Transverse colon (tissue), 4 donors: Measurements from ENCODE around the gene PSMD11. TPM values are rescaled to one million over a fixed set of nuclear protein-coding genes. Genes with fewer than 3 reads are reported as not detected.

Experiments
- DNase-seq: peaks from one replicate; pipeline ENCODE4 v3.0.0-alpha.2; 2019
- H3K27ac ChIP-seq, 4 donors: fragments of 200-600 bp; sonication (generic); 2 replicates each; pipeline ENCODE4 v1.5.1; 2016 to 2018; ENCODE audit warnings: inconsistent platforms in 4 of 4
- H3K27me3 ChIP-seq: fragments of 200-600 bp; sonication (generic); 2 replicates; pipeline ENCODE4 v1.5.1; 2017; ENCODE audit warnings: inconsistent platforms
- H3K36me3 ChIP-seq, 4 donors: fragments of 200-600 bp; sonication (generic); 2 replicates each; pipeline ENCODE4 v1.5.1; 2017 to 2019; ENCODE audit warnings: inconsistent platforms in 4 of 4
- H3K4me1 ChIP-seq, 4 donors: fragments of 200-600 bp; sonication (generic); 2 replicates each; pipeline ENCODE4 v1.5.1; 2017 to 2020; ENCODE audit warnings: inconsistent platforms in 4 of 4
- H3K4me3 ChIP-seq, 4 donors: fragments of 200-600 bp; sonication (generic); 1 replicate in 1 of 4; 2 replicates in 3 of 4; pipeline versions ENCODE4 v1.5.1 to v1.6.1; 2017 to 2019; ENCODE audit warnings: inconsistent platforms in 4 of 4
- H3K9me3 ChIP-seq, 2 donors: fragments of 200-600 bp; sonication (generic); 2 replicates each; pipeline ENCODE4 v1.5.1; 2017 to 2019; ENCODE audit warnings: inconsistent platforms in 2 of 2
- CTCF ChIP-seq, 5 experiments: fragments of 200-600 bp in 3 of 5; fragments of 450-650 bp in 2 of 5; sonication (generic) in 3 of 5; IDR thresholded peaks; 1 replicate in 2 of 5; 2 replicates in 3 of 5; pipeline ENCODE4 v1.5.1; 2016 to 2017; ENCODE audit warnings: antibody characterized with exemption in 5 of 5, inconsistent platforms in 3 of 5, mild to moderate bottlenecking in 2 of 5, moderate library complexity in 1 of 5
- EP300 ChIP-seq: sonication (generic); formaldehyde crosslinking; IDR thresholded peaks from one replicate; pipeline ENCODE4 v1.6.1; 2017; ENCODE audit warnings: antibody characterized with exemption, low read depth
- POLR2A ChIP-seq: fragments of 450-650 bp; IDR thresholded peaks from one replicate; pipeline ENCODE4 v1.6.1; 2016; ENCODE audit warnings: antibody characterized with exemption, mild to moderate bottlenecking, moderate library complexity
- POLR2AphosphoS5 ChIP-seq, 3 donors: sonication (generic); formaldehyde crosslinking; IDR thresholded peaks; one replicate each; pipeline ENCODE4 v1.6.1; 2016; ENCODE audit warnings: antibody characterized with exemption in 3 of 3
- WGBS, 2 donors: methylation state at CpG; one replicate each; pipeline ENCODE4 v1.1.5; 2018; ENCODE audit warnings: low coverage in 1 of 2; 5-methylcytosine and 5-hydroxymethylcytosine counted together
- in situ Hi-C, 4 donors: fragments of 200-750 bp; cut with MboI; loops; one replicate each; pipeline versions ENCODE4 v1.15.0 to v1.15.1; 2017; ENCODE audit warnings: low sequenced_read_pairs in 3 of 4, low pct_ligation_motif_present in 1 of 4, low pct_unique_long_range_greater_than_20kb in 1 of 4
- intact Hi-C: fragments of 100-400 bp; cut with DNase I; formaldehyde crosslinking; loops from one replicate; pipeline ENCODE4 v1.15.1; 2023; ENCODE audit warnings: low total_unique reads
- total RNA-seq, 4 donors: library from RNA; depleted of rRNA; stranded (reverse); fragments of >200 nt; gene quantifications; one replicate each; pipeline ENCODE4 v1.1.0, GENCODE V29; 2016

The PSMD11 gene
- total RNA-seq, 4 donors from 2014 or later = 20.9 to 238 (median 62.3) TPM

- DNase-seq = peak; percentile 73
- Histone ChIP-seq H3K4me3 (peak overlapping the region in 3 of 4 donors; percentile 58 to 59 (median 58)), H3K4me1 (peaks cover 0 to 24% (median 11%) of the 10 kb centered on the region in 4 donors), H3K27ac (peak overlapping the region; percentile 50 to 67 (median 64)), H3K27me3 (no peaks in the 10 kb centered on the region), H3K36me3 (peaks cover 0 to 7% (median 1%) of the 10 kb centered on the region in 4 donors), H3K9me3 (no peaks in the 10 kb centered on the region)
- TF ChIP-seq EP300 (no peak), POLR2A (no peak), CTCF (IDR thresholded peaks at IDR 0.05) (no peak), POLR2AphosphoS5 (IDR thresholded peaks at IDR 0.05) (no peak)
- 16% methylated on average over 41 of the region's 72 CpGs; no CpG with 5 or more reads in 1 of the 2 donors for WGBS, 2 donors
- intact Hi-C loops = loop anchor here (10.0 kb wide), 1 partner anchor 269 kb away; no protein-coding TSS in a partner anchor
- in situ Hi-C loops = loop anchor here in 2 of 4 donors (25.0 kb wide), 2 partner anchors 276 to 426 kb away; no protein-coding TSS in a partner anchor
Observed at GRCh38 chr17:32486111-32486700, 41.9 kb downstream of the PSMD11 start.

GRCh38 chr17:32486701-32487472, 42.6 kb downstream of the PSMD11 start, which contains the start of gene CDK5R1:
CDK5R1 (plus strand) TSS chr17:32486993; CDS start chr17:32487621, 628 bp downstream.
- peak within 1 kb of the TSS; percentile 18 to 59 (median 58) for H3K4me3 ChIP-seq
- H3K4me1 ChIP-seq = peaks cover 0 to 24% (median 11%) of the 10 kb centered on the region in 4 donors
- TF ChIP-seq POLR2AphosphoS5 (IDR thresholded peaks at IDR 0.05) = no peak
- TF ChIP-seq CTCF (IDR thresholded peaks at IDR 0.05) = no peak
- no peak for TF ChIP-seq POLR2A
- in situ Hi-C loops (loop anchor here in 2 of 4 donors (25.0 kb wide), 2 partner anchors 275 to 425 kb away; no protein-coding TSS in a partner anchor), intact Hi-C loops (loop anchor here (10.0 kb wide), 1 partner anchor 268 kb away; no protein-coding TSS in a partner anchor)
- H3K36me3 ChIP-seq = peaks cover 0 to under 1% (median 0%) of the 10 kb centered on the region in 4 donors
- DNase-seq = peak; percentile 77
- H3K27me3 ChIP-seq = no peaks in the 10 kb centered on the region
- WGBS, 2 donors = 2% methylated on average over 54 of the region's 135 CpGs; no CpG with 5 or more reads in 1 of the 2 donors
- H3K9me3 ChIP-seq = no peaks in the 10 kb centered on the region
- H3K27ac ChIP-seq = peak within 1 kb of the TSS; percentile 50 to 67 (median 64)

GRCh38 chr17:32487473-32488176, 43.3 kb downstream of the PSMD11 start:
- Histone ChIP-seq H3K4me1 (peaks cover 0 to 24% (median 11%) of the 10 kb centered on the region in 4 donors), H3K9me3 (no peaks in the 10 kb centered on the region), H3K4me3 (peak overlapping the region; percentile 18 to 59 (median 58)), H3K27me3 (no peaks in the 10 kb centered on the region), H3K36me3 (no peaks in the 10 kb centered on the region), H3K27ac (peak overlapping the region in 3 of 4 donors; percentile 28 to 49 (median 47))
- TF ChIP-seq POLR2A (no peak), CTCF (IDR thresholded peaks at IDR 0.05) (no peak), POLR2AphosphoS5 (IDR thresholded peaks at IDR 0.05) (no peak), EP300 (no peak)
- WGBS, 2 donors = 0 to 48% methylated on average over 2 to 42 of the region's 59 CpGs
- intact Hi-C loops (loop anchor here (10.0 kb wide), 1 partner anchor 267 kb away; no protein-coding TSS in a partner anchor), in situ Hi-C loops (loop anchor here in 2 of 4 donors (25.0 kb wide), 2 partner anchors 275 to 425 kb away; no protein-coding TSS in a partner anchor)
- no peak for DNase-seq
